Measurements from ENCODE around the gene VPS13D.

- TF ChIP-seq, protein P1, sequence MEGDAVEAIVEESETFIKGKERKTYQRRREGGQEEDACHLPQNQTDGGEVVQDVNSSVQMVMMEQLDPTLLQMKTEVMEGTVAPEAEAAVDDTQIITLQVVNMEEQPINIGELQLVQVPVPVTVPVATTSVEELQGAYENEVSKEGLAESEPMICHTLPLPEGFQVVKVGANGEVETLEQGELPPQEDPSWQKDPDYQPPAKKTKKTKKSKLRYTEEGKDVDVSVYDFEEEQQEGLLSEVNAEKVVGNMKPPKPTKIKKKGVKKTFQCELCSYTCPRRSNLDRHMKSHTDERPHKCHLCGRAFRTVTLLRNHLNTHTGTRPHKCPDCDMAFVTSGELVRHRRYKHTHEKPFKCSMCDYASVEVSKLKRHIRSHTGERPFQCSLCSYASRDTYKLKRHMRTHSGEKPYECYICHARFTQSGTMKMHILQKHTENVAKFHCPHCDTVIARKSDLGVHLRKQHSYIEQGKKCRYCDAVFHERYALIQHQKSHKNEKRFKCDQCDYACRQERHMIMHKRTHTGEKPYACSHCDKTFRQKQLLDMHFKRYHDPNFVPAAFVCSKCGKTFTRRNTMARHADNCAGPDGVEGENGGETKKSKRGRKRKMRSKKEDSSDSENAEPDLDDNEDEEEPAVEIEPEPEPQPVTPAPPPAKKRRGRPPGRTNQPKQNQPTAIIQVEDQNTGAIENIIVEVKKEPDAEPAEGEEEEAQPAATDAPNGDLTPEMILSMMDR (conservative IDR thresholded peaks at IDR 0.05 in 1 of 2, IDR thresholded peaks at IDR 0.05 in 1 of 2; ENCODE audit: extremely low read depth in 1 of 2, insufficient read depth in 1 of 2, low read depth in 1 of 2, low read length in 2 of 2) = no peak
- no peak for TF ChIP-seq EZH2 (IDR thresholded peaks at IDR 0.05; ENCODE audit: borderline replicate concordance, low read length)
Observed at GRCh38 chr1:12443151-12443550, 213.3 kb downstream of the VPS13D start.

All from mammary epithelial cell (primary cell).